SK-N-SH (cell line): ENCODE results near the gene SRMS. TPM values are rescaled to one million over a fixed set of nuclear protein-coding genes. Genes with fewer than 3 reads are reported as not detected.

Experiments
- CTCF ChIA-PET: fragments of 300-600, 350-600 bp; formaldehyde crosslinking; extraction: SDS; loops from one replicate; lab custom pipeline; 2021; lab: Yijun Ruan, JAX
- POLR2A ChIA-PET: fragments of 350-600 bp; sonication (Branson Sonifier 250); formaldehyde crosslinking; extraction: SDS; loops from one replicate; lab custom pipeline; 2020; ENCODE audit warnings: antibody characterized with exemption, inconsistent platforms; lab: Yijun Ruan, JAX
- DNase-seq: peaks from one replicate; pipeline ENCODE4 v3.0.0; 2012
- H2AFZ ChIP-seq: fragments of 200-600 bp; sonication (generic); 2 replicates; pipeline ENCODE4 v1.8.1; 2016; ENCODE audit warnings: antibody characterized with exemption, mild to moderate bottlenecking, low read depth
- H3F3A ChIP-seq: fragments of 200-600 bp; sonication (generic); replicated peaks from 2 replicates; pipeline ENCODE3; 2016; ENCODE audit warnings: antibody characterized with exemption, mild to moderate bottlenecking; ENCODE audit not compliant: insufficient read depth
- H3K27ac ChIP-seq, 2 experiments: fragments of 200-500 bp in 1 of 2; fragments of 200-600 bp in 1 of 2; sonication (Bioruptor generic) in 1 of 2; sonication (generic), shearing (Covaris generic) in 1 of 2; 2 replicates each; pipeline versions ENCODE4 v1.5.1 to v1.6.1; 2014 to 2016; ENCODE audit warnings: low read depth in 2 of 2, inconsistent platforms in 1 of 2, low read length in 1 of 2, mild to moderate bottlenecking in 1 of 2, mixed read lengths in 1 of 2
- H3K27me3 ChIP-seq: fragments of 200-600 bp; sonication (generic), shearing (Covaris generic); 2 replicates; pipeline ENCODE4 v1.6.1; 2016; ENCODE audit warnings: mixed run types; ENCODE audit not compliant: insufficient read depth
- H3K36me3 ChIP-seq, 2 experiments: fragments of 200-500 bp in 1 of 2; fragments of 200-600 bp in 1 of 2; sonication (Bioruptor generic) in 1 of 2; sonication (generic) in 1 of 2; replicated peaks in 1 of 2; 2 replicates each; pipeline versions ENCODE3 to v1.5.1; 2014 to 2016; ENCODE audit warnings: low read length in 1 of 2, mild to moderate bottlenecking in 1 of 2; ENCODE audit not compliant: insufficient read depth in 2 of 2, control insufficient read depth in 1 of 2
- H3K4me1 ChIP-seq, 2 experiments: fragments of 200-500 bp in 1 of 2; fragments of 200-600 bp in 1 of 2; sonication (Bioruptor generic) in 1 of 2; sonication (generic), shearing (Covaris generic) in 1 of 2; 2 replicates each; pipeline versions ENCODE4 v1.5.1 to v1.6.1; 2014 to 2016; ENCODE audit warnings: low read depth in 1 of 2, low read length in 1 of 2, mixed run types in 1 of 2; ENCODE audit not compliant: insufficient read depth in 2 of 2, control insufficient read depth in 1 of 2
- H3K4me2 ChIP-seq: fragments of 200-600 bp; sonication (generic), shearing (Covaris generic); 2 replicates; pipeline ENCODE4 v1.6.1; 2017; ENCODE audit warnings: mixed run types
- H3K4me3 ChIP-seq, 2 experiments: fragments of 200-500 bp in 1 of 2; fragments of 200-600 bp in 1 of 2; sonication (Bioruptor generic) in 1 of 2; sonication (generic), shearing (Covaris generic) in 1 of 2; 2 replicates each; pipeline versions ENCODE4 v1.5.1 to v1.8.1; 2014 to 2016; ENCODE audit warnings: low read depth in 2 of 2, inconsistent platforms in 1 of 2, low read length in 1 of 2, mild to moderate bottlenecking in 1 of 2, mixed read lengths in 1 of 2, moderate library complexity in 1 of 2
- H3K79me2 ChIP-seq: fragments of 200-600 bp; sonication (generic); 2 replicates; pipeline ENCODE4 v1.8.1; 2017; ENCODE audit warnings: mild to moderate bottlenecking; ENCODE audit not compliant: insufficient read depth
- H3K9ac ChIP-seq: fragments of 200-600 bp; sonication (generic); 2 replicates; pipeline ENCODE4 v1.6.1; 2017; ENCODE audit warnings: mixed run types
- H3K9me2 ChIP-seq: fragments of 200-600 bp; sonication (generic); 2 replicates; pipeline ENCODE4 v1.6.1; 2017; ENCODE audit warnings: mixed run types
- H3K9me3 ChIP-seq: fragments of 200-600 bp; sonication (generic); 2 replicates; pipeline ENCODE4 v1.6.1; 2017; ENCODE audit warnings: mixed run types, mild to moderate bottlenecking, moderate library complexity
- H4K20me1 ChIP-seq: fragments of 200-600 bp; sonication (generic); 2 replicates; pipeline ENCODE4 v1.6.1; 2017; ENCODE audit warnings: mild to moderate bottlenecking, mixed run types; ENCODE audit not compliant: insufficient read depth
- CHD2 ChIP-seq: fragments of 150-350 bp; IDR thresholded peaks from 2 replicates; pipeline ENCODE4 v1.6.1; 2018; ENCODE audit warnings: low read length; ENCODE audit not compliant: partially characterized antibody
- EZH2phosphoT487 ChIP-seq: fragments of 200-600 bp; sonication (generic); IDR thresholded peaks from 2 replicates; pipeline ENCODE4 v1.6.1; 2017; ENCODE audit warnings: low read depth, mixed run types, mild to moderate bottlenecking, antibody characterized with exemption, moderate library complexity, borderline replicate concordance
- FOSL2 ChIP-seq: IDR thresholded peaks from 2 replicates; pipeline ENCODE4 v1.4.0; 2012; ENCODE audit warnings: low read depth, mild to moderate bottlenecking, moderate library complexity, borderline replicate concordance
- FOXM1 ChIP-seq: IDR thresholded peaks from 2 replicates; pipeline ENCODE4 v1.4.0; 2012; ENCODE audit warnings: low read depth, mild to moderate bottlenecking
- GATA2 ChIP-seq: sonication (generic); formaldehyde crosslinking; IDR thresholded peaks from 2 replicates; pipeline ENCODE4 v1.5.0; 2020; ENCODE audit warnings: mild to moderate bottlenecking, missing genetic modification reagents
- JUND ChIP-seq: IDR thresholded peaks from 2 replicates; pipeline ENCODE4 v1.4.0; 2012
- MEF2A ChIP-seq: IDR thresholded peaks from 2 replicates; pipeline ENCODE4 v1.4.0; 2012; ENCODE audit warnings: low read depth, borderline replicate concordance
- NFIC ChIP-seq: IDR thresholded peaks from 2 replicates; pipeline ENCODE4 v1.4.0; 2012; ENCODE audit warnings: borderline replicate concordance
- RAD21 ChIP-seq: IDR thresholded peaks from 2 replicates; pipeline ENCODE4 v1.6.1; 2012; ENCODE audit warnings: mild to moderate bottlenecking, low read length
- RCOR1 ChIP-seq: fragments of 150-350 bp; IDR thresholded peaks from 2 replicates; pipeline ENCODE4 v1.6.1; 2017; ENCODE audit warnings: antibody characterized with exemption, low read length
- SMC3 ChIP-seq: IDR thresholded peaks from 2 replicates; pipeline ENCODE4 v1.6.1; 2012; ENCODE audit warnings: low read depth, low read length, improper control_type of control experiment
- TAF1 ChIP-seq: IDR thresholded peaks from 2 replicates; pipeline ENCODE4 v1.6.1; 2012; ENCODE audit warnings: low read depth, mild to moderate bottlenecking, low read length, moderate library complexity, borderline replicate concordance
- TEAD4 ChIP-seq: IDR thresholded peaks from 2 replicates; pipeline ENCODE4 v1.4.0; 2012; ENCODE audit warnings: mild to moderate bottlenecking, borderline replicate concordance; ENCODE audit not compliant: insufficient read depth
- WGBS: methylation state at CpG from one replicate; pipeline ENCODE4 v1.1.6; 2017; ENCODE audit warnings: low lambda C conversion rate; 5-methylcytosine and 5-hydroxymethylcytosine counted together
- polyA plus RNA-seq, 3 experiments: library from polyadenylated mRNA; depleted of rRNA; stranded (reverse); fragments of >200 nt; gene quantifications; 2 replicates each; pipeline ENCODE4 v1.2.3, GENCODE V29; 2012
- TF ChIP-seq, protein P1 (sequence below): IDR thresholded peaks from 2 replicates; pipeline ENCODE4 v1.6.1; 2012; ENCODE audit warnings: mild to moderate bottlenecking, low read depth, low read length, moderate library complexity
- TF ChIP-seq, protein P2 (sequence below): IDR thresholded peaks from 2 replicates; pipeline ENCODE4 v1.4.0; 2012; ENCODE audit warnings: low read depth, borderline replicate concordance
- TF ChIP-seq, protein P3 (sequence below): fragments of 150-350 bp; IDR thresholded peaks from 2 replicates; pipeline ENCODE4 v1.6.1; 2017; ENCODE audit warnings: antibody characterized with exemption, low read length, low read depth, borderline replicate concordance
- TF ChIP-seq, protein P4 (sequence below): IDR thresholded peaks from 2 replicates; pipeline ENCODE4; 2012

SRMS gene
- polyA plus RNA-seq, 1 of the 3 experiments (the other 2 are of a cell fraction), result not detected

DNA sequence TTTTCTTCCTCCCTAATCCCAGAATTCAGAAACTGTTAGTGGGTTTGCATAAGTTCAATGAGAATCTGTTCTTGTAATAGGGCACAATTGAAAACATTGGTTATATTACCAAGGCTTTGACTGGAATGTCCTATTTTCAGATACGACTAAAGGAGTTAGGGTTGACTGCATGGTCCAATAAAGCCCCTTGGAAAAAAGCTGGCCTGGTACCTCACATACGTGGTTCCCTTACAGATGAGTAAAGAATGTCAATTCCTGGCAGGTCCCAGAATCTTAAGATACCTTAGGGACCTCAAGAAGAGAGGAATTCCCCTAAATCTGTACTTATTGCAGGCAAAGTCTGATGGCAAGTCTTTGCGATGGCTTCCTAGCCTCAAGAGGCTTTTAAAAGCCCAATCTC lies 22.4 kb downstream of the SRMS start:
- CTCF ChIA-PET, result interaction anchor here (1.2 to 8.7 kb wide), 2 partner anchors 12 to 29 kb away, joined by 4 to 82 read pairs; partner anchors contain the start of gene PTK6

DNA sequence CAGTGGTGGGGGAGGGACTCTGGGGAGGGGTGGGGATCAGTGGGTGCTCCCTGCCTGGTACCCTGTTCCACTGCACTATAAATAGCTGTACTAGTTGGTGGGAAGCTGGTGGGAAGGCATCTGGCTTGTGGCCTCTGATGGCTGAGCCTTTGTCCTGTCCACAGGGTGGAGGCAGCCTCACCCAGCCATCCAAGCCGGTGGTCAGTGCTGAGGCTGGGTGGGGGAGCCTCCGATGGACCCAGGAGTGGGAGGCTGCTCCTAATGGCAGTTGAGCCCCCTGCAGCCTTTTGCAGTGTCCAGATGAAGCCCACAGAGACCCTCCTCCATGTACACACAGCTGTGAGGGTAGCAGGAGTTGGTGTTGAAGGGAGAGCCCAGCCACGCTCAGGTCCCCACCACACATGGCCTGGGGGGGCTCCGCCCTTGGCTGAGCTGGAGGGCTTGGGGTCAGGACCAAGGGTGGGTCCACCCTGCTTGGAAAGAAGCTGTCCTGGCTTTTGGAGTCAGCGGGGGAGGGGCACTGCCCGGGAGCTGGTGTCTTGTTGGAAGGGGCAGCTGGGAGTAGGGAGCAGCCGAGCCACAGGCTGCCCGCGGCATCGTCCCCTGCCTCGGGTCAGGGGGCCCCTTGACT lies 24.5 kb downstream of the SRMS start:
- peaks cover 13 to 19% of the 10 kb centered on the region in 2 experiments for H3K36me3 ChIP-seq
- H3K27ac ChIP-seq, result no peak overlapping the region
- POLR2A ChIA-PET, result interaction anchor here (1.4 to 2.2 kb wide), 2 partner anchors 12 to 140 kb away, joined by 3 to 5 read pairs; no protein-coding TSS in a partner anchor
- peaks cover 41% of the 10 kb centered on the region for H3F3A ChIP-seq
- H2AFZ ChIP-seq, result no peak overlapping the region
- peaks cover 4 to 24% of the 10 kb centered on the region in 2 experiments; a peak in 3 of 4 replicates for H3K4me1 ChIP-seq
- peaks cover 22% of the 10 kb centered on the region for H3K79me2 ChIP-seq
- no peaks in the 10 kb centered on the region for H3K9me3 ChIP-seq
- no peak for DNase-seq
- no CpG with 5 or more reads among the region's 11 CpGs for WGBS
- peak overlapping the region; percentile 41; the same call in 1 of the 2 replicates for H3K4me2 ChIP-seq
- H4K20me1 ChIP-seq, result peaks cover 42% of the 10 kb centered on the region
- no peaks in the 10 kb centered on the region for H3K9me2 ChIP-seq
- no peak overlapping the region for H3K9ac ChIP-seq
- CTCF ChIA-PET, result interaction anchor here (0.8 to 8.7 kb wide), 8 partner anchors 11 to 88 kb away, joined by 3 to 82 read pairs (median 3); partner anchors contain the start of gene PTK6
- H3K4me3 ChIP-seq, result no peak overlapping the region
- no peaks in the 10 kb centered on the region for H3K27me3 ChIP-seq
- TF ChIP-seq FOSL2, result no peak
- TF ChIP-seq, protein P1, sequence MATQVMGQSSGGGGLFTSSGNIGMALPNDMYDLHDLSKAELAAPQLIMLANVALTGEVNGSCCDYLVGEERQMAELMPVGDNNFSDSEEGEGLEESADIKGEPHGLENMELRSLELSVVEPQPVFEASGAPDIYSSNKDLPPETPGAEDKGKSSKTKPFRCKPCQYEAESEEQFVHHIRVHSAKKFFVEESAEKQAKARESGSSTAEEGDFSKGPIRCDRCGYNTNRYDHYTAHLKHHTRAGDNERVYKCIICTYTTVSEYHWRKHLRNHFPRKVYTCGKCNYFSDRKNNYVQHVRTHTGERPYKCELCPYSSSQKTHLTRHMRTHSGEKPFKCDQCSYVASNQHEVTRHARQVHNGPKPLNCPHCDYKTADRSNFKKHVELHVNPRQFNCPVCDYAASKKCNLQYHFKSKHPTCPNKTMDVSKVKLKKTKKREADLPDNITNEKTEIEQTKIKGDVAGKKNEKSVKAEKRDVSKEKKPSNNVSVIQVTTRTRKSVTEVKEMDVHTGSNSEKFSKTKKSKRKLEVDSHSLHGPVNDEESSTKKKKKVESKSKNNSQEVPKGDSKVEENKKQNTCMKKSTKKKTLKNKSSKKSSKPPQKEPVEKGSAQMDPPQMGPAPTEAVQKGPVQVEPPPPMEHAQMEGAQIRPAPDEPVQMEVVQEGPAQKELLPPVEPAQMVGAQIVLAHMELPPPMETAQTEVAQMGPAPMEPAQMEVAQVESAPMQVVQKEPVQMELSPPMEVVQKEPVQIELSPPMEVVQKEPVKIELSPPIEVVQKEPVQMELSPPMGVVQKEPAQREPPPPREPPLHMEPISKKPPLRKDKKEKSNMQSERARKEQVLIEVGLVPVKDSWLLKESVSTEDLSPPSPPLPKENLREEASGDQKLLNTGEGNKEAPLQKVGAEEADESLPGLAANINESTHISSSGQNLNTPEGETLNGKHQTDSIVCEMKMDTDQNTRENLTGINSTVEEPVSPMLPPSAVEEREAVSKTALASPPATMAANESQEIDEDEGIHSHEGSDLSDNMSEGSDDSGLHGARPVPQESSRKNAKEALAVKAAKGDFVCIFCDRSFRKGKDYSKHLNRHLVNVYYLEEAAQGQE, result no peak
- TF ChIP-seq FOXM1, result no peak
- no peak for TF ChIP-seq RCOR1
- TF ChIP-seq, protein P2, sequence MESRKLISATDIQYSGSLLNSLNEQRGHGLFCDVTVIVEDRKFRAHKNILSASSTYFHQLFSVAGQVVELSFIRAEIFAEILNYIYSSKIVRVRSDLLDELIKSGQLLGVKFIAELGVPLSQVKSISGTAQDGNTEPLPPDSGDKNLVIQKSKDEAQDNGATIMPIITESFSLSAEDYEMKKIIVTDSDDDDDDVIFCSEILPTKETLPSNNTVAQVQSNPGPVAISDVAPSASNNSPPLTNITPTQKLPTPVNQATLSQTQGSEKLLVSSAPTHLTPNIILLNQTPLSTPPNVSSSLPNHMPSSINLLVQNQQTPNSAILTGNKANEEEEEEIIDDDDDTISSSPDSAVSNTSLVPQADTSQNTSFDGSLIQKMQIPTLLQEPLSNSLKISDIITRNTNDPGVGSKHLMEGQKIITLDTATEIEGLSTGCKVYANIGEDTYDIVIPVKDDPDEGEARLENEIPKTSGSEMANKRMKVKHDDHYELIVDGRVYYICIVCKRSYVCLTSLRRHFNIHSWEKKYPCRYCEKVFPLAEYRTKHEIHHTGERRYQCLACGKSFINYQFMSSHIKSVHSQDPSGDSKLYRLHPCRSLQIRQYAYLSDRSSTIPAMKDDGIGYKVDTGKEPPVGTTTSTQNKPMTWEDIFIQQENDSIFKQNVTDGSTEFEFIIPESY, result no peak
- TF ChIP-seq SMC3, result no peak
- TF ChIP-seq JUND, result no peak
- TF ChIP-seq CHD2, result no peak
- TF ChIP-seq TAF1, result no peak
- no peak for TF ChIP-seq NFIC
- TF ChIP-seq EZH2phosphoT487, result no peak
- TF ChIP-seq TEAD4, result no peak
- no peak for TF ChIP-seq RAD21
- TF ChIP-seq, protein P3, sequence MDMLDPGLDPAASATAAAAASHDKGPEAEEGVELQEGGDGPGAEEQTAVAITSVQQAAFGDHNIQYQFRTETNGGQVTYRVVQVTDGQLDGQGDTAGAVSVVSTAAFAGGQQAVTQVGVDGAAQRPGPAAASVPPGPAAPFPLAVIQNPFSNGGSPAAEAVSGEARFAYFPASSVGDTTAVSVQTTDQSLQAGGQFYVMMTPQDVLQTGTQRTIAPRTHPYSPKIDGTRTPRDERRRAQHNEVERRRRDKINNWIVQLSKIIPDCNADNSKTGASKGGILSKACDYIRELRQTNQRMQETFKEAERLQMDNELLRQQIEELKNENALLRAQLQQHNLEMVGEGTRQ, result no peak

More for the DNA sequence above, 22.4 kb downstream of the SRMS start:
- H3K4me3 ChIP-seq, result no peak overlapping the region
- TF ChIP-seq, protein P4, sequence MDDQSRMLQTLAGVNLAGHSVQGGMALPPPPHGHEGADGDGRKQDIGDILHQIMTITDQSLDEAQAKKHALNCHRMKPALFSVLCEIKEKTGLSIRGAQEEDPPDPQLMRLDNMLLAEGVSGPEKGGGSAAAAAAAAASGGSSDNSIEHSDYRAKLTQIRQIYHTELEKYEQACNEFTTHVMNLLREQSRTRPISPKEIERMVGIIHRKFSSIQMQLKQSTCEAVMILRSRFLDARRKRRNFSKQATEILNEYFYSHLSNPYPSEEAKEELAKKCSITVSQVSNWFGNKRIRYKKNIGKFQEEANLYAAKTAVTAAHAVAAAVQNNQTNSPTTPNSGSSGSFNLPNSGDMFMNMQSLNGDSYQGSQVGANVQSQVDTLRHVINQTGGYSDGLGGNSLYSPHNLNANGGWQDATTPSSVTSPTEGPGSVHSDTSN, result 0 out of 2 replicates have a peak, but pooled peaks have one; percentile 5
- TF ChIP-seq NFIC (no peak), GATA2 (CRISPR knock-in tag) (no peak), CHD2 (no peak), MEF2A (no peak)
- DNase-seq, result no peak
- peaks cover 41% of the 10 kb centered on the region for H3F3A ChIP-seq
- H3K4me2 ChIP-seq, result no peak overlapping the region
- no peaks in the 10 kb centered on the region for H3K9me2 ChIP-seq
- H3K27ac ChIP-seq, result no peak overlapping the region
- H4K20me1 ChIP-seq, result peaks cover 42% of the 10 kb centered on the region
- H3K4me1 ChIP-seq, result peaks cover 4 to 13% of the 10 kb centered on the region in 2 experiments; a peak in 3 of 4 replicates
- no peaks in the 10 kb centered on the region for H3K27me3 ChIP-seq
- no peak overlapping the region for H2AFZ ChIP-seq
- no peak overlapping the region for H3K9ac ChIP-seq
- POLR2A ChIA-PET, result interaction anchor here (1.0 kb wide), 1 partner anchor 11 kb away, joined by 3 read pairs; no protein-coding TSS in a partner anchor
- no peaks in the 10 kb centered on the region for H3K9me3 ChIP-seq
- peaks cover 22% of the 10 kb centered on the region for H3K79me2 ChIP-seq
- peaks cover 13 to 19% of the 10 kb centered on the region in 2 experiments for H3K36me3 ChIP-seq
- 81% methylated on average over 2 of the region's 3 CpGs for WGBS
